Naive B cell (primary cell): ENCODE results near the gene ABLIM2. TPM values are rescaled to one million over a fixed set of nuclear protein-coding genes. Genes with fewer than 3 reads are reported as not detected.

ENCODE experiments used
- ATAC-seq, 2 donors: fragments of 150-1000 bp; cut with Tn5 transposase; 2 replicates each; pipeline ENCODE4 v1.10.0; 2021; ENCODE audit warnings: low read depth in 2 of 2, mild to moderate bottlenecking in 2 of 2, moderate library complexity in 2 of 2
- DNase-seq: peaks from one replicate; pipeline ENCODE4 v3.0.0; 2022
- H3K27ac Mint-ChIP-seq, 6 donors: one replicate each; pipeline ENCODE4 v1.8.0; 2020 to 2022; ENCODE audit warnings: mild to moderate bottlenecking in 6 of 6, mixed read lengths in 6 of 6, moderate library complexity in 5 of 6, inconsistent platforms in 2 of 6
- H3K27me3 Mint-ChIP-seq, 3 donors: one replicate each; pipeline ENCODE4 v1.8.0; 2021 to 2022; ENCODE audit warnings: mixed read lengths in 3 of 3, mild to moderate bottlenecking in 1 of 3
- H3K36me3 Mint-ChIP-seq, 2 donors: one replicate each; pipeline ENCODE4 v1.8.0; 2020 to 2022; ENCODE audit warnings: mixed read lengths in 2 of 2, inconsistent platforms in 1 of 2, mild to moderate bottlenecking in 1 of 2
- H3K4me1 Mint-ChIP-seq, 3 donors: one replicate each; pipeline ENCODE4 v1.8.0; 2020 to 2022; ENCODE audit warnings: mixed read lengths in 3 of 3, inconsistent platforms in 1 of 3, mild to moderate bottlenecking in 1 of 3, moderate library complexity in 1 of 3
- H3K4me3 Mint-ChIP-seq, 8 donors: one replicate each; pipeline ENCODE4 v1.8.0; 2020 to 2022; ENCODE audit warnings: mild to moderate bottlenecking in 8 of 8, mixed read lengths in 8 of 8, moderate library complexity in 8 of 8, inconsistent platforms in 2 of 8
- H3K9me3 Mint-ChIP-seq, 7 donors: one replicate each; pipeline ENCODE4 v1.8.0; 2020 to 2022; ENCODE audit warnings: mixed read lengths in 7 of 7, mild to moderate bottlenecking in 5 of 7, inconsistent platforms in 2 of 7, moderate library complexity in 1 of 7
- polyA plus RNA-seq, 6 donors: library from polyadenylated mRNA; unstranded; fragments of 300-500 nt; fragmentation: Illumina TruSeq; gene quantifications; one replicate each; pipeline ENCODE4 v1.2.3, GENCODE V29; 2021; ENCODE audit warnings: low read depth in 6 of 6

Gene ABLIM2
- polyA plus RNA-seq, 6 donors from 2014 or later: 0.52 to 3.4 (median 1.1) TPM

DNA sequence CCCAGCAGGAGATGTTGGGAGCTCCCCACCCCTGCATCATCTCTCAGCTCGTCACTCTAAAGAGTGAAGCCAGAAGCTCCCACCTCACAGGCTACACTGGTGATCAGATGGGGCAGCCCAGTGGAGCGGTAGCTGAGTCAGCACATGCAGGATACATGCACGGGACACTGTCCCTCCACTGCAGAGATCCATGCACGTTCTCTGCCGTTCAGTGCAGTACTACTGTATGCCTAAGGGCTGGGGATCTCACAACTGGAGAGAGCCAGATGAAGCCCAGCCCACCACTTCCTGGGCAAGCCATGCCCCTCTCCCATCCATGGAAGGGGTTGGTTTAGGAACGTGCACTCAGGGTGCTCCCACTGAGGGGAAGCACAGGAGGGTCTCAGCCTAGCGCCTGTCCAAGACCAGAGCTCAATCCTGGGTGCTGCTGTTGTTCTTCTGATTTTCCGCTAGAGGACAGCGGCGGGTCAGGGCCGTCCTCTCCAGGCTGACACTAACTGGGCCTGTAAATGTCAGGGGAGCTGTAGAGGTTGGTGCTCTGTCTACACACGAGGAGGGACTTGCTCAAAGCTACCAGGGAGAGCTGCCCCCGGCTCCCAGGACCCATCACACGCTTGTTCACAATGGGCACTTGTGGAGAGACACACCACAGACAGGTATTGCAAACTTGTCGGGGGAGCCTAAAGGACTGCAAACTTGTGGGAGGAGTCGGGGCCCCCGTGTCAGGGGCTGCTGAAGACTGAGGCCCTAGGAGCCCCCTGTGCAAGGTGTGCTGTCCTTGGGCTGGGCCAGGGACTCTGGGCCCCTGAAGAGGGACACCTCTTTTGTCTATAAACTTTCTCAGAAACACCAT lies 18.2 kb upstream of the ABLIM2 start:
- H3K9me3 Mint-ChIP-seq: no peaks in the 10 kb centered on the region
- H3K27ac Mint-ChIP-seq: peak overlapping the region in 4 of 6 donors; percentile 12 to 79 (median 67)
- H3K4me1 Mint-ChIP-seq: peaks cover 11 to 17% (median 17%) of the 10 kb centered on the region in 3 donors
- peaks cover 0 to 6% (median 0%) of the 10 kb centered on the region in 3 donors for H3K27me3 Mint-ChIP-seq
- ATAC-seq: peak; percentile 57 to 65
- peak overlapping the region in 1 of 8 donors; percentile 1 for H3K4me3 Mint-ChIP-seq
- peak; percentile 55 for DNase-seq
- H3K36me3 Mint-ChIP-seq: no peaks in the 10 kb centered on the region

DNA sequence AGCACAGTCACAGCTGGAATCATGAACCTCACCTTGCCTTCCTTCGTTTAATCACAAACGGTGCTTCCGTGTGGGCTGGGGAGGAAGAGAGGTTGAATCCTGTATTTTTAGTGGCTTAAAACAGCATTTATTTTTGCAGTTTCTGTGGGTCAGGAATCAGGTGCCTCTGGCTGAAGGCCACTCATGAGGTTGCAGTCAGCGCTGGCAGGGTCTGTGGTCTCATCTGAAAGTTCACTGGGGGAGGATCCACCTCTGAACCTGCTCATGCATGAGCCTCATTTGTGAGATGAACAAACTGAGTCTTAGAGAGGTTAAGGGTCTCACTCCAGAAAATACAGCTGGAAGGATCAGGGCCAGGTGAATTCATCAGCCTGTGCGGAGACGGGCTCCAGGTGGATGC lies 17.1 kb upstream of the ABLIM2 start:
- H3K9me3 Mint-ChIP-seq: no peaks in the 10 kb centered on the region
- H3K4me3 Mint-ChIP-seq: no peak overlapping the region
- H3K36me3 Mint-ChIP-seq: no peaks in the 10 kb centered on the region
- H3K27ac Mint-ChIP-seq: peak overlapping the region in 1 of 6 donors; percentile 19
- no peak for ATAC-seq
- H3K27me3 Mint-ChIP-seq: peaks cover 0 to 6% (median 0%) of the 10 kb centered on the region in 3 donors
- H3K4me1 Mint-ChIP-seq: peaks cover 17 to 23% (median 22%) of the 10 kb centered on the region in 3 donors
- no peak for DNase-seq

DNA sequence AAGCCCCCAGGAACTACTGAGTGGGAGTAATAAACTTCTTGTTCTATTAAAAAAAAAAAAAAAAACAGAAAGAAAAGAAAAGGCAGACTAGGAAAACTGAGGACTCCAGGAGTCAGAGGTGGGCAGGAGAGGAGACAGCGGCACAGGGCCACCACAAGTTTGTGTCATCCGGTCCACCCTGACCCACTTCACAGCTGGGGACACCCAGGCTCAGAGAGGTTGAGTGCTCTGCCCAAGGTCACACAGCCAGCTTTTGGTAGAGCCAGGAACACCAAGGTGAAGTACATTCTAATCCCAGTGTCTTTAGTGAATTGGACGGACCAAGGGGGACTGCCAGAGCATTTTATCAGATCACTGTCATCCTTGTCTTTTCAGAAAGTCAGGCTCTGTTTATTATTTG lies 16.4 kb upstream of the ABLIM2 start:
- ATAC-seq: no peak
- Mint-ChIP-seq H3K27ac (peak overlapping the region in 1 of 6 donors; percentile 9), H3K27me3 (peaks cover 0 to 6% (median 0%) of the 10 kb centered on the region in 3 donors), H3K4me3 (peak overlapping the region in 1 of 8 donors; percentile 9), H3K36me3 (no peaks in the 10 kb centered on the region), H3K9me3 (no peaks in the 10 kb centered on the region), H3K4me1 (peaks cover 17 to 23% (median 22%) of the 10 kb centered on the region in 3 donors)
- DNase-seq: no peak

DNA sequence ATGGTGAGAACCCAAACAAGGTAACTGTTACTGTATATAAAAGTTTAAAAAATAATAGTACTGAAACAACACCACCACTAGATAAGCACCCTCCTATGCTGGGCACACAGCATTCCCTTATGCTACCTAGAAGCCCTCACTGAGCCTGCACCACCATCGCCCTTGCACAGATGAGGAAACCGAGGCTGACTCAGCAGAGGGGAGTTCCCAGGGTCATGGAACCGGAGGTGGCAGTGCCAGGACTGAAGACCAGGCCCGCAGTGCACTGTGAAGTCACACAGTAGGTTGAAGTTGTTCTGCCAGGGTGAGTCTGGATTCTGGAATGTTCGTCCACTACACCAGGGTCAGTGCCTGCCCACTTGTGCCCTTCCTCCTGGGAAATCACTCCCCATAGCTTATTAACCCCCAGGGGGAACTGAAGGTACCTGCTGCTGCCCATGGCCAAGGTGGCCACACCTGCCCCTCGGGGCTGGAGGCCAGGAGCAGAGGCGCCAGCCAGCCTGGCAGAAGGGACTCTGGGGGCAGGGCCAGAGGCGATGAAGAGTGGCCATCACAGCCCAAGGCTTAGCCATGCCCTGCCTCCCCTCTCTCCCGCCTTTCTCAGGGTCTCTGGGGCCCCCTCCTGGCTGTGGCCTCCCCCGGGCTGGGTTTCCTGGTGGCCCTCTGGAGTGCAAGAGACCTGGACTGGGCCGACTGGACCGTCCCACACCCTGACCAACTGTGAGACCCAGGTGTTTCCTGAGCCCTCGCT lies 15.1 kb upstream of the ABLIM2 start:
- Mint-ChIP-seq H3K4me3 (peak overlapping the region in 1 of 8 donors; percentile 25), H3K9me3 (peaks cover 0 to 7% (median 4%) of the 10 kb centered on the region in 7 donors), H3K36me3 (no peaks in the 10 kb centered on the region), H3K27me3 (peaks cover 0 to 6% (median 0%) of the 10 kb centered on the region in 3 donors), H3K4me1 (peaks cover 17 to 23% (median 22%) of the 10 kb centered on the region in 3 donors), H3K27ac (peak overlapping the region in 1 of 6 donors; percentile 38)
- no peak for ATAC-seq
- DNase-seq: no peak

DNA sequence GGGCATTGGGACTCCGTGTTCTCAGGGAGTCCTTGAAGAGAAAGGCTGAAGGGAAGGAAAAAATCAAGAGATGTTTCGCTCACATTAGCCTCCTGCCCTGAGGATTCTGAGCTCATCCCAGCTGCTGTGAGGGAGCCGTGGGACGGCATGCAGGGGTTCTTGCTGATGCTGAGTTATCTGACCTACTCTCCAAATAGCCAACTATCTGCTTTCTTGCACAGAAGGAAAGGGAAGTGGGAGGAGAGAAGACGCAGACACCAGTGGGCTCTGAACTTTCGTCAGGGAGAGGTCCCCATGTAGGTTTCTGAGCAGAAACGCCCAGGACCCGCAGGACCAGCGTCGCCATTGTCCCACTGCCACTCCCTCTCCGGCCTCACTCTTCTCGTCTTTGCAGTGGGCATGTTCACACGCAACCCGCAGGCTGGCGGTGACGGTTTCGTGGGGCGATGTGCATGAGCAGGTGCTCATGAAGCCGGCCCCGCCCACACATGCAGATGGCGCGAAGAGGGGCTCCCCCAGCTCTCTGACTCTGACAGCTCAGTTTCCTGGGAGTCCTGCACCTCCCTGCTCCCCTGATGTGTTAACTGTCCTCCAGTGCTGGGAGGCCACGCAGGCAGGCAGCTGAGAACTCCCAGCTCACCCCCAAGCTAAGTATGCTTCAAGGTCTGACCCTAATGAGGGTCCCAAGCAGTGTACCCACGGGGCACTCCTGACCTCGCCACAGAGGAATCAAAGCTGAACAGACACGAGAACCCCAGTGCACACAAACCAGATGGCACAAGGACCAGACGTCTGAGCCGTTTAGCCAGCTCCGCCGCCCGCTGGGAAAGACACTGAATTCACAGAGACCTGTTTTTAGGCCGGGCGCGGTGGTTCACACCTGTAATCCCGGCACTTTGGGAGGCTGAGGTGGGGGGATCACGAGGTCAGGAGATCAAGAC lies 13.6 kb upstream of the ABLIM2 start:
- peak; percentile 85 to 87 for ATAC-seq
- Mint-ChIP-seq H3K4me3 (peak overlapping the region in 7 of 8 donors; percentile 71 to 88 (median 74)), H3K4me1 (peaks cover 21 to 28% (median 25%) of the 10 kb centered on the region in 3 donors), H3K27me3 (peaks cover 0 to 6% (median 0%) of the 10 kb centered on the region in 3 donors), H3K36me3 (no peaks in the 10 kb centered on the region), H3K27ac (peak overlapping the region; percentile 30 to 95 (median 85)), H3K9me3 (peaks cover 0 to 19% (median 11%) of the 10 kb centered on the region in 7 donors)
- DNase-seq: peak; percentile 71

DNA sequence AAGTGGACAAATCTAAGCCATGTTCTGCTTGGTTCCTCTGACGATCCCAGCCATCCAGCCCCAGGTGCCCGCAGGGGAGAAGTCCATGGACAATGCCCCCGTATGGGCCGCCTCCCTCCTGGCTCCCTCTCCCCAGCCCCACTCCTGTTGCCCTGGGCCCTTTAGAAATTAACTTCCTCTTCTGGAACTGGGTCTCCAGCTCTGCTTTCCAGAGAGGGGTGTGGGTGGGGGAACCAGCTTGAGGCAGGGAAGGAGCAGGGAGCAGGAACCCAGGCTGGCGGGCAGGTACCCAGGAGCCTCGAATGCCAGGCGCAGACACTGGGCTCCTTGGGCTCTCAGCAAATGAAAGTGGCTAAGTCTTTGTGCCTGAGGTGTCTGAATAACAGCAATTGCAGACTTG lies 12.7 kb upstream of the ABLIM2 start:
- H3K36me3 Mint-ChIP-seq: no peaks in the 10 kb centered on the region
- ATAC-seq (no peak), DNase-seq (no peak)
- H3K4me3 Mint-ChIP-seq: peak overlapping the region in 5 of 8 donors; percentile 33 to 88 (median 74)
- peaks cover 21 to 28% (median 26%) of the 10 kb centered on the region in 3 donors for H3K4me1 Mint-ChIP-seq
- H3K27ac Mint-ChIP-seq: peak overlapping the region in 3 of 6 donors; percentile 17 to 92 (median 78)
- H3K9me3 Mint-ChIP-seq: peaks cover 7 to 19% (median 11%) of the 10 kb centered on the region in 7 donors
- no peaks in the 10 kb centered on the region for H3K27me3 Mint-ChIP-seq

DNA sequence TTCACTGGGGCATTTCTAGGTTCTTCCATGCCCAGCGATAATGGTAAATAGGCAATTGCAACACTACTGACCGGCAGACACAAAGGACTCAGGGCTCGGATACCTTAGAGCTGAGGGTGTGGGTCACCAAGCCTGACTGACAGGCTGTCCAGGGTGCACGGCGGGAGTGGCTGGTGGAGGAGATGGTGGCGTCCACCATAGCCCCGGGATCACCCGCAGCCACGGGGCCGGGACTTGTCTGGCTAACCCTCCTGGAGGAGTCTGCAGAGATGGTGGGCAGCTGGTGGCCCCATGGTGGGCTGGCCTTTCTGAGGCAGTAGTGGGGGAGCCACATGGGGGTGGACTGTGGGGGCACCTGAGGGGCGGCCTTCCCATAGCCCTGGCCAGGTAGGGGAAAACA lies 11.7 kb upstream of the ABLIM2 start:
- H3K36me3 Mint-ChIP-seq: no peaks in the 10 kb centered on the region
- H3K4me1 Mint-ChIP-seq: peaks cover 21 to 30% (median 28%) of the 10 kb centered on the region in 3 donors
- H3K27ac Mint-ChIP-seq: peak overlapping the region in 1 of 6 donors; percentile 52
- no peak for DNase-seq
- no peak for ATAC-seq
- H3K4me3 Mint-ChIP-seq: no peak overlapping the region
- H3K27me3 Mint-ChIP-seq: no peaks in the 10 kb centered on the region
- peaks cover 8 to 19% (median 11%) of the 10 kb centered on the region in 7 donors for H3K9me3 Mint-ChIP-seq

DNA sequence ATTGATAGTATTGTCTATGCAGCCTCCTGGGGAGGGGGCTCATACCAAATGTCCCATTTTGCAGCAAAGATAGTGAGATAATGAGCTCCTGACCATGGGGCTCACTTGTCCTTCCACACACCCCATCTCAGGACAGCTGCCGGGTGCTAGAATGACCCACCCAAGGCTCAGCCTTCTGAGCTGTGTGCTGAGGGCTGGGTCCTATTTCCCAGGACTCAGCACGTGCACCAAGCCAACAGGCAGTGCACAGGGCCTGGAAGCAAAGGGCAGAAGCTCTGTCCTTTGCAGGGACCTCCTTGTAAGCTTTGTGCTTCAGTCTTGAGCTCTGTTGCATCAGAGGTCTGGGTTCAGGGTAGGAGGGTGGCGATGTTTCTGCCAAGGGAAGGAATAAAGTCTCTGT lies 11.2 kb upstream of the ABLIM2 start:
- peaks cover 25 to 34% (median 34%) of the 10 kb centered on the region in 3 donors for H3K4me1 Mint-ChIP-seq

DNA sequence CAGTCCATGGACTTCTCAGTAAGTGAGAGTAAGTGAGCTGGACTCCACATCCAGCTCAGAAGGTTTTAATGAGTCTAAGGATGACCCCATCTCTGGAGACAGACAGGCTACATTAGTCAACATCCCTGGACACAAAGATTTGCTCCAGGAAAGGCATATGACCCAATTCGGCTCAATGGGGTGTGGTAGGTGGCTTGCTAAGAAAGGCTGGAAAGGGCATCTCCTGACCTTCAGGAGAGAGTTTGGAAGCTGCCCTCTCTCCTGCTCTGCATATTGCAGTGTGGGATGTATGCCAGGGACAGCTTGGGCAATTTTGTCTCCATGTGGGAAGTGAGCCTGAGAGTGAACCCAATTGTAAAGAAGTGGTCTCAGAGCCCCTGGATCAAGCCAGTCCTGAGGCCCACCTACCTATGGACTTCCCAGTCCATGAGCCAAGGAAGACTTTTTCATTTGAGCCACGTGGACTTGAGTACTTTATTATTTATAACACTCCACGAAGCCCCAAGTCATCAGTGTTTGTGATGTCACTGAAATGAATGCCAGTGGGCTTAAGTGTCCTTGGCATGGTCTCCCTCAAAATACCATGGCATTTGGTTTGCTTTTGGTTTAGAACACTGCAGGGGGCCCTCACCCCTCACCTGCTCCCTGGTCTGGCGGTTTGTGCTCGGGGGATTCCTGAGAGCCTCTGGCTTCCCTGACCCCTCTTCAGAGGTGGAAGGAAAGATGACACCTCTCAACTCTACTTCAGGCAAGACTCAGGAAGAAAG lies 10.4 kb upstream of the ABLIM2 start:
- Mint-ChIP-seq H3K9me3 (peaks cover 8 to 19% (median 11%) of the 10 kb centered on the region in 7 donors), H3K27ac (no peak overlapping the region), H3K36me3 (no peaks in the 10 kb centered on the region), H3K27me3 (no peaks in the 10 kb centered on the region), H3K4me3 (no peak overlapping the region), H3K4me1 (peaks cover 33 to 41% (median 41%) of the 10 kb centered on the region in 3 donors)
- ATAC-seq (no peak), DNase-seq (no peak)

More for the DNA sequence above, 11.2 kb upstream of the ABLIM2 start:
- H3K9me3 Mint-ChIP-seq: peaks cover 8 to 19% (median 11%) of the 10 kb centered on the region in 7 donors
- no peaks in the 10 kb centered on the region for H3K27me3 Mint-ChIP-seq
- no peaks in the 10 kb centered on the region for H3K36me3 Mint-ChIP-seq
- ATAC-seq (no peak), DNase-seq (no peak)
- H3K27ac Mint-ChIP-seq: no peak overlapping the region
- no peak overlapping the region for H3K4me3 Mint-ChIP-seq

DNA sequence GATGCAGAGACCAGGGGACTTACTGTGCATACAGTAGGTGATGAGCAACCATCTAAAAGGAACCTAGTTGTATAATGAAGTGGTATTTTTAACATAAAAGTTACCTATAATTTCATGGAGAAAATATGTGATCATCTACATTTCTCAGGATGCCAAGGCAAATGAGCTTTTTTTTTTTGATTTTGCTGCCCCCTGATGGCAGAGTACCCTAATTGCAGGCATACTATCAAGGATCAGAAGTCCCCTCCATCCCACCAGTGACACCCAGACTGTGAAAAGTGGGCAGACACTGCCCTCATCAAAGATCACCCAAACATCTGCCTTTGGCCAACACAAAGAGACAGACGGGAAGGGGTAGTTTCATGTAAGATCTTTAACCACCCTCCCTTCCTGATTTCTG lies 9.6 kb upstream of the ABLIM2 start:
- peaks cover 8 to 19% (median 11%) of the 10 kb centered on the region in 7 donors for H3K9me3 Mint-ChIP-seq
- ATAC-seq (no peak), DNase-seq (no peak)
- no peak overlapping the region for H3K4me3 Mint-ChIP-seq
- H3K4me1 Mint-ChIP-seq: peaks cover 40 to 47% (median 45%) of the 10 kb centered on the region in 3 donors
- no peaks in the 10 kb centered on the region for H3K27me3 Mint-ChIP-seq
- H3K36me3 Mint-ChIP-seq: no peaks in the 10 kb centered on the region
- H3K27ac Mint-ChIP-seq: no peak overlapping the region

DNA sequence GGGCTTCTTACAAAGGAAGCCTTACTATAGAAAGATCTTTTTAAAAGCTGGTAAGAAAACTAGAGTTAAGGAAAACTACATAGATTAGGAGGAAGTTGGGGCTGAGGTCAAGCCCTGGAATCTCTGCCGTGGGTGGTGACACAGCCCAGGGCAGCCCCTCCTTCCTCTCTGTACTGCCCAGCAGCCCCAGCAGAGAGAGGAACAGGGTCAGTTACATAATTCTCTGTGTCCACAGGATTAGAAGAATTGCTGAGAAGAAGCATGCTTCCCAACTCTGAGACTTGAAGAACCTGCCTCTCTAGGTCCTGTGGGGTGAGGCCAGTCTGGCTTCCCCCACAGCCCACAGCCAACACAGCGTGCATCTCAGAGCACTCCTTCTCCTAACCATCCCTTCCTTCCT lies 9.2 kb upstream of the ABLIM2 start:
- DNase-seq (no peak), ATAC-seq (no peak)
- H3K4me1 Mint-ChIP-seq: peaks cover 41 to 51% (median 49%) of the 10 kb centered on the region in 3 donors
- peak overlapping the region in 2 of 6 donors; percentile 38 to 62 for H3K27ac Mint-ChIP-seq
- peaks cover 8 to 19% (median 11%) of the 10 kb centered on the region in 7 donors for H3K9me3 Mint-ChIP-seq
- H3K27me3 Mint-ChIP-seq: no peaks in the 10 kb centered on the region
- H3K36me3 Mint-ChIP-seq: no peaks in the 10 kb centered on the region
- no peak overlapping the region for H3K4me3 Mint-ChIP-seq

DNA sequence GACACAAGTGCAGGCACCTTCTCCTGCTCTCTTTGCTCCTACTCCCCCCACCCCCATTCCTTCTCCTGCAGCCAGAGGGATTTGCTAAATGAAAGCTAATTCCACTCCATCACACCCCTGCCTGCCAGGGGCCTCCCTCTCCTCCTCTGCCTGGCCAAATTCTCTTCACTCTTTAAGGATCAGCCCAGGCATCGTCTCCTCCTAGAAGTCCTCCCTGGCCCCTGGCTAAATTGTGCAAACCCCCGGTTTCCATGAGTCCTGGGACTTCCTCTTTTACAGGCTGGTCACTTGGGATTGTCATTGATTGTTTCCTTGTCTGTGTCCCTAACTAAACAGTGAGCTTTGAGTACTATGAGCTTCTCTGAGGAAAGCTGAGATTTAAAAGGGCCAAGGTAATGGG lies 8.7 kb upstream of the ABLIM2 start:
- H3K27me3 Mint-ChIP-seq: no peaks in the 10 kb centered on the region
- H3K9me3 Mint-ChIP-seq: peaks cover 8 to 19% (median 11%) of the 10 kb centered on the region in 7 donors
- H3K27ac Mint-ChIP-seq: peak overlapping the region in 1 of 6 donors; percentile 22
- H3K36me3 Mint-ChIP-seq: no peaks in the 10 kb centered on the region
- peaks cover 41 to 48% (median 46%) of the 10 kb centered on the region in 3 donors for H3K4me1 Mint-ChIP-seq
- DNase-seq (no peak), ATAC-seq (no peak)
- H3K4me3 Mint-ChIP-seq: no peak overlapping the region
